DOHH2 (cell line): Measurements from ENCODE around the gene SMLR1.

Experiments
- H3F3A ChIP-seq: fragments of 200-600 bp; sonication (generic), shearing (Covaris generic); 2 replicates; pipeline ENCODE4 v1.6.0; 2016; ENCODE audit warnings: antibody characterized with exemption, mild to moderate bottlenecking; ENCODE audit not compliant: control insufficient read depth, insufficient read depth
- H3K27ac ChIP-seq: fragments of 200-600 bp; sonication (generic); 2 replicates; pipeline ENCODE4 v1.5.1; 2014; ENCODE audit warnings: low read depth, mild to moderate bottlenecking, low read length, moderate library complexity
- H3K27me3 ChIP-seq: fragments of 200-600 bp; sonication (generic); 2 replicates; pipeline ENCODE4 v1.6.1; 2014; ENCODE audit warnings: mild to moderate bottlenecking, low read length, mixed read lengths; ENCODE audit not compliant: control insufficient read depth
- H3K36me3 ChIP-seq: fragments of 200-600 bp; sonication (generic); 2 replicates; pipeline ENCODE4 v1.6.1; 2014; ENCODE audit warnings: mild to moderate bottlenecking, low read length, moderate library complexity, mixed read lengths; ENCODE audit not compliant: control insufficient read depth
- H3K4me1 ChIP-seq: fragments of 200-600 bp; sonication (generic); 2 replicates; pipeline ENCODE4 v1.6.1; 2014; ENCODE audit warnings: mild to moderate bottlenecking, low read length, mixed read lengths; ENCODE audit not compliant: control insufficient read depth
- H3K4me2 ChIP-seq: fragments of 200-600 bp; sonication (generic); 2 replicates; pipeline ENCODE4 v1.6.0; 2014; ENCODE audit warnings: mild to moderate bottlenecking, low read length, moderate library complexity
- H3K4me3 ChIP-seq: fragments of 200-600 bp; sonication (generic); 2 replicates; pipeline ENCODE4 v1.5.1; 2014; ENCODE audit warnings: mild to moderate bottlenecking, low read length, mixed read lengths
- H3K79me2 ChIP-seq: fragments of 200-600 bp; sonication (generic); 2 replicates; pipeline ENCODE4 v1.6.1; 2014; ENCODE audit warnings: mild to moderate bottlenecking, low read length, mixed read lengths; ENCODE audit not compliant: control insufficient read depth
- H3K9me2 ChIP-seq: fragments of 200-600 bp; sonication (generic); replicated peaks from 2 replicates; pipeline ENCODE4 v1.6.1; 2014; ENCODE audit warnings: mild to moderate bottlenecking, low read length, mixed read lengths; ENCODE audit not compliant: control insufficient read depth
- H3K9me3 ChIP-seq: fragments of 200-600 bp; sonication (generic); 2 replicates; pipeline ENCODE4 v1.6.1; 2014; ENCODE audit warnings: antibody characterized with exemption, low read length, mixed read lengths; ENCODE audit not compliant: control insufficient read depth, insufficient read depth
- H4K20me1 ChIP-seq: fragments of 200-600 bp; sonication (generic); 2 replicates; pipeline ENCODE4 v1.6.0; 2014; ENCODE audit warnings: low read depth, mild to moderate bottlenecking, antibody characterized with exemption, low read length, moderate library complexity; ENCODE audit not compliant: control insufficient read depth, insufficient read depth
- CTCF ChIP-seq: fragments of 200-600 bp; sonication (generic); IDR thresholded peaks from one replicate; pipeline ENCODE4 v1.5.1; 2014; ENCODE audit warnings: antibody characterized with exemption, mild to moderate bottlenecking, low read depth, low read length; ENCODE audit not compliant: poor library complexity, severe bottlenecking
- EZH2phosphoT487 ChIP-seq: fragments of 200-600 bp; sonication (generic); IDR thresholded peaks from 2 replicates; pipeline ENCODE4 v1.6.1; 2017; ENCODE audit warnings: borderline replicate concordance, mild to moderate bottlenecking, antibody characterized with exemption, low read length, moderate library complexity, mixed read lengths

The SMLR1 gene

GRCh38 chr6:130843575-130844320, 16.5 kb downstream of the SMLR1 start:
- no peaks in the 10 kb centered on the region for H3K9me2 ChIP-seq
- H3F3A ChIP-seq: no peaks in the 10 kb centered on the region
- H3K4me2 ChIP-seq: no peak overlapping the region
- no peak overlapping the region for H3K4me3 ChIP-seq
- no peaks in the 10 kb centered on the region for H3K9me3 ChIP-seq
- 0 out of 2 replicates have a peak, but pooled peaks cover 3% of the 10 kb centered on the region for H3K36me3 ChIP-seq
- H3K27ac ChIP-seq: no peak overlapping the region
- no peak for TF ChIP-seq EZH2phosphoT487
- peak; percentile 47 for TF ChIP-seq CTCF
- H4K20me1 ChIP-seq: no peaks in the 10 kb centered on the region
- no peaks in the 10 kb centered on the region for H3K27me3 ChIP-seq
- no peaks in the 10 kb centered on the region; the same call in 1 of the 2 replicates for H3K4me1 ChIP-seq
- no peaks in the 10 kb centered on the region for H3K79me2 ChIP-seq

- H3K9me3 ChIP-seq: no peaks in the 10 kb centered on the region
- no peaks in the 10 kb centered on the region for H3K9me2 ChIP-seq
- H3K4me1 ChIP-seq: peaks cover 6% of the 10 kb centered on the region; the same call in 1 of the 2 replicates
- no peak overlapping the region for H3K27ac ChIP-seq
- no peak overlapping the region for H3K4me2 ChIP-seq
- H3K79me2 ChIP-seq: no peaks in the 10 kb centered on the region
- no peaks in the 10 kb centered on the region; the same call in 1 of the 2 replicates for H3K36me3 ChIP-seq
- H3K27me3 ChIP-seq: no peaks in the 10 kb centered on the region
- no peaks in the 10 kb centered on the region for H4K20me1 ChIP-seq
- TF ChIP-seq EZH2phosphoT487 (no peak), CTCF (no peak)
- H3K4me3 ChIP-seq: no peak overlapping the region
- no peaks in the 10 kb centered on the region for H3F3A ChIP-seq
Observed at GRCh38 chr6:130846501-130846900, 19.3 kb downstream of the SMLR1 start.

GRCh38 chr6:130847001-130847910, 20.1 kb downstream of the SMLR1 start:
- no peaks in the 10 kb centered on the region; the same call in 1 of the 2 replicates for H3K36me3 ChIP-seq
- no peaks in the 10 kb centered on the region for H4K20me1 ChIP-seq
- no peaks in the 10 kb centered on the region for H3K27me3 ChIP-seq
- peaks cover 6% of the 10 kb centered on the region; the same call in 1 of the 2 replicates for H3K4me1 ChIP-seq
- H3K9me2 ChIP-seq: no peaks in the 10 kb centered on the region
- no peak for TF ChIP-seq CTCF
- no peak for TF ChIP-seq EZH2phosphoT487
- H3K4me2 ChIP-seq: no peak overlapping the region
- H3F3A ChIP-seq: no peaks in the 10 kb centered on the region
- H3K79me2 ChIP-seq: no peaks in the 10 kb centered on the region
- no peaks in the 10 kb centered on the region for H3K9me3 ChIP-seq
- H3K4me3 ChIP-seq: no peak overlapping the region
- H3K27ac ChIP-seq: no peak overlapping the region
